Endothelial cell of umbilical vein (primary cell): Measurements from ENCODE around the gene PNKD.
A peak's percentile ranks its signal among the peaks of the same experiment; 100 is the strongest.

ENCODE experiments used
- EZH2 ChIP-seq: IDR thresholded peaks from 2 replicates; pipeline ENCODE4 v1.6.1; 2012; ENCODE audit warnings: borderline replicate concordance, low read depth, mild to moderate bottlenecking, moderate library complexity, low read length, inconsistent platforms; ENCODE audit not compliant: severe bottlenecking
- FOS ChIP-seq: IDR thresholded peaks from 2 replicates; pipeline ENCODE4 v1.6.1; 2011; ENCODE audit warnings: mild to moderate bottlenecking, low read length, moderate library complexity, borderline replicate concordance; ENCODE audit not compliant: insufficient read depth
- JUN ChIP-seq: IDR thresholded peaks from 2 replicates; pipeline ENCODE4 v1.6.1; 2011; ENCODE audit warnings: borderline replicate concordance, low read depth; ENCODE audit not compliant: insufficient read length, insufficient read depth
- MYC ChIP-seq: IDR thresholded peaks from one replicate; pipeline ENCODE4 v1.6.1; 2011; ENCODE audit warnings: mild to moderate bottlenecking, low read depth, low read length
- POLR2A ChIP-seq: IDR thresholded peaks from 2 replicates; pipeline ENCODE4 v1.6.1; 2012; ENCODE audit warnings: low read depth, mild to moderate bottlenecking, control low read depth, low read length
- POLR2AphosphoS5 ChIP-seq: IDR thresholded peaks from 2 replicates; pipeline ENCODE4 v1.6.1; 2012; ENCODE audit warnings: low read depth, mild to moderate bottlenecking, control low read depth, low read length, moderate library complexity; ENCODE audit not compliant: insufficient read depth
- TF ChIP-seq, protein P1 (sequence below), 2 donors: IDR thresholded peaks; 1 replicate in 1 of 2; 2 replicates in 1 of 2; pipeline ENCODE4 v1.5.1; 2011; ENCODE audit warnings: low read length in 2 of 2, mild to moderate bottlenecking in 2 of 2, moderate library complexity in 2 of 2, control low read depth in 1 of 2, inconsistent platforms in 1 of 2, low read depth in 1 of 2; ENCODE audit not compliant: insufficient read depth in 1 of 2; ENCODE audit errors: extremely low read depth in 1 of 2
- TF ChIP-seq, protein P2 (sequence below): IDR thresholded peaks from 2 replicates; pipeline ENCODE4 v1.6.1; 2011; ENCODE audit not compliant: insufficient read depth, insufficient read length

DNA sequence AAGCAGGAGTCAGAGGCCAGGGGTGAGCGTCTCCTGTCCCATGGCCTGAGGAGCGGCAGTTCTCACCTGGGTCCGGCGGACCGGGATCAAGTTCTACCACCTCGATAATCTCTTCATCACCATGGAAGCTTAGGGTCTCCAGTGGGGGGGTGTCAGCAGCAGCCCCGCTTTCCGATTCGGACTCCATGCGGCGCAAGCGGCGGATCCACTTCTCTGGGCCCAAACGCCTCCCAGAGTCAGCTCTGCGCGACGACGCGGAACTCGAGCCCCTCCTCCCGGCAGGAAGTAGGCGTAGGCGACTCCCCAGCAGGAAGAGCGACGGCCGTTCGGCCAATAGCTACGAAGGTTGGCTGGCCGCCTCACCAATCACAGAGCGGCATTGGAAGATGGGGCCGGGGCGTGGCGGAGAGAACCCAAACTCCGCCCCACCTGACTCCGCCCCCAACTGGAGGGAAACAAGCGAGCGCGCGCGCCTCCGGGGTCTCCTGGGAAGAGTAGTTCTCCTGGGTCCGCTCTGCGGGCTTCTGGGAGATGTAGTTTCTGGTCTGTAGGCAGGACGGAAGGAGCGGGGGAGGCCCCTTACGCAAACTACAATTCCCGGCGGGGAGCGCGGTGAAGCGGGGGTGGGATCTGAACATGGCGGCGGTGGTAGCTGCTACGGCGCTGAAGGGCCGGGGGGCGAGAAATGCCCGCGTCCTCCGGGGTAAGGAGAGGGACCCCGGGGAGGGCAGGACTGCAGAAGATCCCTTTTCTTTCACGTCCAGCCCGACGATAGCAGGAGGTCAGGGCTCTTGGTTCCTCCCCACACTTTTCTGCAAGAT is at the start of gene PNKD, which contains the start of gene AAMP:
- TF ChIP-seq JUN, result no peak
- TF ChIP-seq, protein P1, sequence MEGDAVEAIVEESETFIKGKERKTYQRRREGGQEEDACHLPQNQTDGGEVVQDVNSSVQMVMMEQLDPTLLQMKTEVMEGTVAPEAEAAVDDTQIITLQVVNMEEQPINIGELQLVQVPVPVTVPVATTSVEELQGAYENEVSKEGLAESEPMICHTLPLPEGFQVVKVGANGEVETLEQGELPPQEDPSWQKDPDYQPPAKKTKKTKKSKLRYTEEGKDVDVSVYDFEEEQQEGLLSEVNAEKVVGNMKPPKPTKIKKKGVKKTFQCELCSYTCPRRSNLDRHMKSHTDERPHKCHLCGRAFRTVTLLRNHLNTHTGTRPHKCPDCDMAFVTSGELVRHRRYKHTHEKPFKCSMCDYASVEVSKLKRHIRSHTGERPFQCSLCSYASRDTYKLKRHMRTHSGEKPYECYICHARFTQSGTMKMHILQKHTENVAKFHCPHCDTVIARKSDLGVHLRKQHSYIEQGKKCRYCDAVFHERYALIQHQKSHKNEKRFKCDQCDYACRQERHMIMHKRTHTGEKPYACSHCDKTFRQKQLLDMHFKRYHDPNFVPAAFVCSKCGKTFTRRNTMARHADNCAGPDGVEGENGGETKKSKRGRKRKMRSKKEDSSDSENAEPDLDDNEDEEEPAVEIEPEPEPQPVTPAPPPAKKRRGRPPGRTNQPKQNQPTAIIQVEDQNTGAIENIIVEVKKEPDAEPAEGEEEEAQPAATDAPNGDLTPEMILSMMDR (IDR thresholded peaks at IDR 0.05; ENCODE audit: extremely low read depth in 1 of 2, insufficient read depth in 1 of 2, low read depth in 1 of 2, low read length in 2 of 2), result no peak
- TF ChIP-seq EZH2, result no peak
- TF ChIP-seq, protein P2, sequence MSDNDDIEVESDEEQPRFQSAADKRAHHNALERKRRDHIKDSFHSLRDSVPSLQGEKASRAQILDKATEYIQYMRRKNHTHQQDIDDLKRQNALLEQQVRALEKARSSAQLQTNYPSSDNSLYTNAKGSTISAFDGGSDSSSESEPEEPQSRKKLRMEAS, result peak; percentile 32
- peak; percentile 83 for TF ChIP-seq POLR2A
- TF ChIP-seq POLR2AphosphoS5, result peak; percentile 18
- no peak for TF ChIP-seq MYC
- no peak for TF ChIP-seq FOS
